Measurements from ENCODE around the gene DACT2.

DACT2 gene

DNA sequence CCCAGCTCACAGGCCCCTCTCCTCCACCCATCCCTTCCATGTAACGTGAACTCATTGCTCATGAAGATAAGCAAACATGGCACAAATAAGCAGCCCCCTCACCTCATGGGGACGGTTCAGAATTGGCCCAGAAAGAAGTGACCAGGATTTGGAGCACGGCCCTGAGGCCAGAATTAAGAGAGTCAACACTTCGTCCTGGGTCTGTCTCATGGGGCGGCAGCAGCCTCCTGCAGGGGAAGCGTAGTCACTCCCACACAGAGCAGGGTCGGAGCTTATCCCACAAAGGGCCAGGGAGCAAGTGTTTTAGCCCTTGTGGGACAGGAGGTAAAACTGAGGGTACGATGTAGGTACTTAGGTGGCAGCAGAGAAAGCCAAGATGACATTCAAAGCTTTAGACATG, 28.6 kb upstream of the DACT2 start:
- DNase-seq, result no peak

DNA sequence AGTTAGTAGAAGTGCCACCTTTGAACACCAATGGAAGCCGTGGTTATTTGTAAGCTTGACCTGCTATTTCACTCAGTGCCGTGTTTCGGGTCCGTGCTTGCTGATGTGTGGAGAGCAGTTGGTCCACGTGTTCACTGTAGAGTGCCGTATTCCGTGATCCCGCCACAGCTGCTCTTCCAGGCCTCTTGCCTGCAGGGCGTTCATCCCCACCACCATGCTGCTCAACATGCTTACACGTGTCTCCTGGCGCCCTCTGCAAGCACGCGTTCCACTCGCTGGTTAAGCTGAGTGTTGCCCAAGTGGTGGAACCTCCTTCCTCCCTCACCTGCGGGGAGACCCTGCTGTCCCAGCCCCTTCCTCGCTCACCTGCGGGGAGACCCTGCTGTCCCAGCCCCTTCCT, 28.0 kb upstream of the DACT2 start:
- DNase-seq, result no peak

DNA sequence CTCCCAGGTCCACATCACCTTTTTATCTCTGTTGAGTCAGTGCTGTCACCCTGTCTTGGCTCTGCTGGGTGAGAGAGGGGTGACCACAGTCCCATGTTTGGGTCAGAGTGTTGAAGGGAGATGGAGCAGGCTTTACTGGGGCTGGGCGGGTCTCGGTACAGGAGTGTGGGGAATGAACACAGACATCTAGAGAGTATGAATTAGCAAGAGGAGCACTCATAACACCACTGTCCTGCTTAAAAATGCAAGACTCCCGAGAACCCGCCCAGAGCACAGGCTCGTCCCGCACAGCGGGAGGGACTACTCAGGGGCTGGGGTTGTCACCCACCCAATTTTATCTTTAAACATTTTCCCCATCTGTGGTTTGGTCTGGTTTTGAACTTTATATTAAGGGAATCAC, 27.5 kb upstream of the DACT2 start:
- no peak for DNase-seq

DNA sequence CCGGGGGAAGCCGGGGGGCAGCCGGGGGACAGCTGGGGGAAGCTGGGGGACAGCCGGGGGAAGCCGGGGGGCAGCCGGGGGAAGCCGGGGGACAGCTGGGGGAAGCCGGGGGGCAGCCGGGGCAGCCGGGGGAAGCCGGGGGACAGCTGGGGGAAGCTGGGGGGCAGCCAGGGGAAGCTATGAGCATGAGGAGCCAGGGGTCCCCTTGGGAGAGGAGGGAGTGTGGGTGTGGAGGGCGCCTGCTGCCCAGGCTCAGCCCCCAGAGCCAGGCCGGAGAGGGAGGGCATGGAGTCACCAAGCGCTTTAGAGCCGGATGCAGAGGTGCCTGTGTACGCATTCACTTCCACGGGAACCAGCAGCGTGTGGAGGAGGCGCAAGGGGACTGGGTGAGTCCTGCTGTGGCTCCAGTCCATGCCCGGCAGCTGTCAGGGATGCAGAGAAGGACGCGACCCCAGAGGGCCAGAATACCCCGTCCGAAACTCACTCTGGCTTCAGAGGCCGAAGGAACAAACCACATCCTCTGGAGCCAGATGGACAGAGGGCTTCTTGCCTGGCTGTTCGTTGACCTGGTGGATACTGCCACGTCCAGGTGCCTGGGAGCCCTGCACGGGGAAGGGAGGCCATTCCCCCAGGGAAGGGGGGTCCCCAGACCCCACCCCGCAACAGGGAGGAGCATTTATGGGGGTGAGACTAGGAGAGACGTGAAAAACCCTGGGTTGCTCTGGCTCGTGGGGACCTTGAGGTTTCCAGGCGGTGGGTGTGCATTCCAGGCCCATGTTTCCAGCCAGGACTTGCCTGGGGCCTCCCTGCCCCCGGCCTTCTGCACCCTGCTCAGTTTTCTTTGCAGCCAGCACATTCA, 26.5 kb upstream of the DACT2 start:
- DNase-seq, result no peak

DNA sequence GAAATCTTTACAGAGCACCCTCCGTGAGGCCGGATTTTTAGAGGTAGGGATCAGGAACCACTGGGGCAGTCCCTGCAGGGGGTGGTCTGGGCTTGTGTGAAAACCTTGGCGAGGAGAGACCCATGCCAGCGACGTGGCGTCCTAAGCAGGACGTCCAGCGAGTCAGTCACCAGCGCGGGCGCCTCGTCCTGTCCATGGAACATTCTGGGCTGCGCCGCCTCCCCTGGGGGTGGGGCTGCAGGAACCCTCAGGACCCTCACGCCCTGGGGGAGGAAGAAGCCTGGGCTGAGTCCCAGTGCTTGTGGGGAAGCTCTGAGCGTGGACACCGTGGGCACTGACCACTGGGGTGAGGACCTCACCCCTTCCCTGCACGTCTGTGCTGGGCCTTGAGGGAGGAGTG, 25.7 kb upstream of the DACT2 start:
- no peak for DNase-seq

DNA sequence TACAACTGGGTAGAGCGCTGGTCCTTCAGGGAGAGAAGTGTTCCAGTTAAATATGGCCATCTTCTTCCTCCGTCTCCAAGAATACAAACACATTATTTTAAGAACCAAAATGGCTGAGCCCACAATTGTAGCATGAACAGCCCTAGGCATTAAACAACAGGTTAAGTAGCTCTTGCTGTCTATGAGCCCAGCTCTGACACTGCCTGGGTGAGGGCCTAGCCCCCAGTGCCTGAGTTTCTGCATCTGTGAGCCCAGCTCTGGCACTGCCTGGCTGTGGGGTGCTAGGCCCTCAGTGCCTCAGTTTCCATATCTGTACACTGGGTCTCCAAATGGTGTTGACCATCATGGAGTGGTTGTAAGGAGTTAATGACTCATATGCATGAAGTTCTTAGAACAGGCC, 24.8 kb upstream of the DACT2 start:
- DNase-seq, result no peak

DNA sequence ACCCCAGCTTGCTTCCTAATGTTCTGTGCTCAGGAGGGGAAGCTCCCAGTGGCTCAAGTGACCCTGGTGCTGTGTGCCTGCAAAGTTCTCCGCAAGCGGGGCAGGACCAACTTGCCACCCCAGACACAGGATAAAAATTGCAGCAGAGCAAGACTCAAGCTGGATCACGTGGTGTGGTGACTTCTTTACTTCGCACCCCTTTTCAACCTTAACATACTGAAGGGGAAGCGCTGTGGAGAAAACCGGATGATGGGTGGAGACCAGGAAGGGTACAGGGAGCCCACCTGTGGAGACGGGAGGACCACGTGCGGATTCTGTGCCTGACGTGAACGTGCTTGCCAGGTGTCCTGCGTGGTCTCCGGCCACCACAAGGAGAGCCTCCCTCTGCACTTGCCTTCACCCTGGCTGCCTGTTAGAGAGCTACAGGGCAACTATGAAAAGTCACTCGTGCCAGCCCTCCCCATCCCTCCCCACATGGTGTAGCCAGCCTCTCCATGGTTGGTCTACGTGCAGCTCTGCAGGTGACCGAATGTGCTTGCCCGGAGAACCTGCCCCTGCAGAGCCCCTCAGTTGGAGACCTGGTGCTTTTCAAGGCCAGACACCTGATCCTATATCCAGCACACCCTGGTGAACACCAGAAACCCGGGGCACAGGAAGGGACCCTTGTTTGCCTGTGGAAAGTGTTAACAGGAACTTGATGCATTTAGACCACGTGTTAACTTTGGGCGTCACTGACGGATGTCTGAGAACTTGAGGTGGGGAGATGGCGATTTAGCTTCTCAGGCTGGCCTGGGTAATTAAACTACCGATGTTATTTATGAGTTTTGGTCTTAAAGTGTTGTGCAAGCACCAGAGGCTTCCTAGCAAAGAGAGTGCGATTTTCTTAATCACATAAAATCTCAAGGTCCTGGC, 23.9 kb upstream of the DACT2 start:
- DNase-seq, result no peak

DNA sequence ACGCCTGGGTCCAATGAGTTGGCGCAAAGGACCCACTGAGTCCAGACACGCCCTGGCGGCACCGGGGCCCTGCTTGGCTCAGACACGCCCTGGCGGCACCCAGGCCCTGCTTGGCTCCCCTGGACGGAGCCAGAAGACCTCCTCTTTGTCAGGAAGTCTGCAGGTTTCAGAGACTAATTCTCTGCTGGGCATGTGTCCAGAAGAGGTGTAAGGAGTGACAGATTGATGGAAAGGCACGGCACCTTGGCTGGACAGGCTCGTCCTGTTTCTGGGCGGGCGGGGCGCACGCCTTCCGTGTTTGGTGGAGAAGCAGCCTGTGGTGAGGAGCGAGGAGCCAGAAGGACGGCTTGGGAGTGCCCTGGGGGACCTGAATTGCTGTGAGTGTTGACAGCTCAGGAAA, 23.1 kb upstream of the DACT2 start:
- no peak for DNase-seq

DNA sequence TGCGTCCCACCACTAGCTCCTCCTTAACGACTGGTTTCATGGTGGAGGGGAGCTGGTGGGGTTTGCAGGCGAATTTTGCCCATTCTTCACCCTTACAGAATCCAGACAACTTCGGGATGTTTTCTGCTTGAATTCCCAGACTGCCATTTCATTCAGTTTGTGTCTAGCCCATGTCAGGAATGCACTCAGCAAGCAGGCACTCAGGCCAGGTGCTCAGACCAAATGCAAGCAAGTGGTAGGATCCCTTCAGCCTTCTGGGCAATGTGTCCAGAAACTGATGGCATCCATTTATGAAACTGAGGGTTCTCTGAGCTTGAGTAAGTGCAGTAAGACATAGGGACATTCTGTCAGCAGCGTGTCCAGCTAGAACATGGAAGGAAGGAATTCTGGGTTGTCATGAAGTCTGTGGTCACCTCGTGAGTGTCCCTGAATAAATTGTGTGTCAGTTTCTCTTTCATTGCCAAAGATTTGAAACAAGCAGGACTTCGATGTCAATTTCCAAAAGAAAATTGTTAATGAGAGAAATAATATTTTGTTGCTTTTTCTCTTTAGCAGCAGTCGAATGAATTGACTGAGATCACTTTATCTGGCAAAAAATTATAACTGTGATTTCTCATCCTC, 21.8 kb upstream of the DACT2 start:
- no peak for DNase-seq

DNA sequence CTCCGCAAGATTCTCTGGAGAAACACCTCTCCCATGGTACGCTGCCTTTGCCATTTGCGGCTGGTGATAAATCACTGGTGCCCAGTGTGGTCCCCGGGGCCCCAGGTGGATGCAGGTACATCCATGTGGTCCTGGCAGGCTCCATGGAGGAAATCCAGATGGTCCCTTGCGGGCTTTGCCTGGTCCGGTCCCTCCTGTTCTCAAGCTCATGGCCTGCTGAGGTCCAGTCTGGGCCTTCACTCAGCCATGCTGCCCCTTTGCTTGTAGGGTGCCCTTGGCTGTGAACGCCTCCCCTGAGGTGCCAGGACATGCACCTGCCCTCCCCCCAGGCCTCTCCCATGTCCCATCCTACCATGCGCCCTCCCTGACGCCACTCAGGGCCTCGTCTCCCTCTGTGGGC, 21.2 kb upstream of the DACT2 start:
- no peak for DNase-seq

DNA sequence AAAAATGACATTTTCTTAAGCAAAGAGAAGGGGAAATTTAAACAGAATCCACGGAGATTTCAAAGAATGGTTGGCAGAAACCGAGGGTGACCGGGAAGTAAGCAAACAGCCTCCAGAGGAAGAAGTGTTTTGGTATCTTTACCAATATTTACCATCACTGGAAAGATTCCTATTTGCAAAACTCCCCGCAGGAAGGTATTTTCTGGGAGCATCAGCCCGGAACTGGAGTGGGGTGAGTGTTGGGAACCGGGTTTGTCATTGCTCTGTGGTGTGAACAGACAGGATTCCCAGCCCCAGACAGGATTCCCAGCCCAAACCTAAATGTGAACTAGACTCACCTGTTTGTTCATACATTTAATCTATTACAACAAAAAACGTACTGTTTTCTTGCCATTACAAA, 19.2 kb upstream of the DACT2 start:
- no peak for DNase-seq

DNA sequence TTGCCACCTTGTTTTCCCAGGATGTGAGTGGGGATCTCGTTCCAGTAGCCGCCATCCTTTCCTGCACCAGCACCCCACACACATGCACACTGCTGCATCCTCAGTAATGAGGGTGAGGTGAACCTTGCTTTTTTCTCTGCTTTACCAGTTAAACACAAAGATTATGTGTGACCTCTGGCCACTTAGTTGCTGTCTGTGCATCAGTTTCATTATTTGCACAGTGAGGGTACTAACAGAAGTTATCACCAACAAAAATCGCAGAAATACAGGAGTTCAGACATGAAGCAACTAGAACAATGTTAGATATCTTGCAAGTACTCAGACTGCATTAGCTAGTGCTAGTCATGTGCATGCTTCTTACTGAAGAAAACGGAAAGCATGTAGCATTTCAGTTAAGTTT, 17.4 kb upstream of the DACT2 start:
- no peak for DNase-seq

DNA sequence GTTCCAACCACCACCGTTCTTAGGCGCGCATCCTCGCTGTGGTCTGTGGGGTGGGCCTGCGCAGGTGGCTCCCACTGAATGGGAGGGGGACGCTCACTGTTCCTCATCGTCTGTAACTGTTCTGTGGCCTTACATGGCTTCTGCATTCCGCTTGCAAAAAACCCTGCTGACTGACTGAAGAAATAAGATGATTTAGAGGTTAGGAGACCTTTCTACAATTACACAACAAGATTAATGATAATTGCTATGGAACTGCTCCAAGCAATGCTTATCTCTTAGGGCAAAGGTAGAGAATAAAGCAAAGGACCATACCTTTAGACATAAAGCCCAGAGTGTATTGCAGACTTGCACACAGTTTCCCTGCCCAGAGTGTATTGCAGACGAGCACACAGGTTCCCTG, 14.4 kb upstream of the DACT2 start:
- no peak for DNase-seq

DNA sequence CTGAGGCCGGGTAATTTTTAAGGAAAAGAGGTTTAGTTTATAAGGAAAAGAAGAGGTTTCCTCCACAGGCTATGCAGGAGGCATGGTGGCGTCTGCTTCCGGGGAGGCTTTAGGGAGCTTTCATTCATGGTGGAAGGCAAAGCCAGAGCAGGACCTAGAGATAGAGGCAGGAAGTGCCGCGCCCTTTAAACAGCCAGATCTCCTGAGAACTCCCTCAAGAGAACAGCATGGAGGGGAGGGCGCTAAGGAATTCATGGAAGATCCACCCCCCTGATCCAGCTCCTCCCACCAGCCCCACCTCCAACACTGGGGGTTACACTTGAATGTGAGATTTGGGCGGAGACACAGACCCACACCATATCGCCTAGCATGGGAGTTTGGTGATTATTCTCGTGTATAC, 13.9 kb upstream of the DACT2 start:
- no peak for DNase-seq

DNA sequence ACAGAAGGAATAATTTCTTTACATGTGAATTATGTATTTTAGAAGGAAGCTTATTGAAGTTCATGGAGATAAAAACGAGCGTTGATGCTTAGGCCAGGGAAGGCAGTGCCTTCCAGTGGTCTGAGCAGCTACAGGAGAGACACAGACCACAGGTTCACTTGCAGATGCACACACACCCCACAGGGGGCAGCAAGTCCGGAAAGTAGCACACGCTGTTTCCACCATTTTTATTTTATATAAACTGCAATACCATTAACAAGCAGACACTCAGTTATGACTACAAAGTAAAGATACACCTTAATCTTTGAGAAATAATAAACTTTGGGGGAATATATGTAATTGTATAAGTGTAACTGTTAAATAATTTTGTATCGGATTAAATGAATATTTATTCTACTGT, 13.5 kb upstream of the DACT2 start:
- no peak for DNase-seq

DNA sequence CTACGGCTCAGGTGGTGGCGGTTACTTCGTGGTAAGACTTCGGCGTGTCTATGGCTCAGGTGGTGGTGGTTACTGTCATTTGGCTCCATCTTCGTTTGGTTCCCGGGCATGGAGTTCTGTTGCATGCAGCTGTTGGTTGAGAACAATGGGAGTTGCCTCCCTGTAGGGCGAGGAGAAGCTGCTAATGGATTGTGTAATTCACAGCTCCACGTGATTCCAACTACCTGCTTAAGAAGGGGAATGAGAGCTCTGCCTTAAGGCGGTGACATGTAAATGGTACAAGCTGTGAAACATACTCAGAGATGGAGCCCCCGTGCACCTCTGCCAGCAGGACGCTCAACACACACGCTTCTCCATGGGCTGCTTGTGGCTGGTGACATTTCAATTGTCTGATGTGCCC, 12.4 kb upstream of the DACT2 start:
- no peak for DNase-seq

DNA sequence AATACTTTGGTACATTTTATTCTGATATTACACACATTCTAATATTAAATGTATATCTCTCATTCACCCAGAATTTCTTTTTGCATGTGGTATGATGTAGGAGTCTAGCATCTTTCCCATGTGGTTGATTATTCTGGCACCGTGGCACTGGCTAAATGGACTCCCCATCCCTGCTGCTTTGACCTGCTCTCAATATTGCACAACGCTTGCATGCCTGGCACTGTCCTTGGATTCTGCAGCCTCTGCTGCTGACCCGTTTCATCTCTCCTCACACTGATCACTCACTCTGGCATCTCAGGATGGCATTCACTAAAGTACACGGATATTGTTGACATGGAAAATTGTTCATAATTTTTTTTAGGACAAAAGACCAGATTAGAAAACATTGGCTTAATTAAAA, 11.5 kb upstream of the DACT2 start:
- no peak for DNase-seq

DNA sequence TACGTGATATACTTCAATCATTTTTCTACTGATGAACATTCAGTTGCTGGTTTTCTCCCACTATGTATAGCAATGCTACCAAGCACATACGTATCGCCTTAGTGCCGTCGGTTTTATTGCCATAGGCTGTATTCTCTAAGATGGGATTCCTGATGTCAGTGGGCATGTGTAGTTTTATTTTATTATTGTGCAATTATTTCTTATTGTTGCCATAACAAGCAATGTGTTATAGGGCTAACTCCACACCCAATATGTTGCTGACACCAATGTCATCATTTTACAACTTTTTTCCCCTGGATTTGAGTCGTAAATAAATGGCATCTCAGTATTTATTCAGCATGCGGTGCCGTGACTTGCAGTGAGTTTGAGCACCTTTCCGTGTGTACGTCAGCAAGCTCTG, 10.8 kb upstream of the DACT2 start:
- no peak for DNase-seq

DNA sequence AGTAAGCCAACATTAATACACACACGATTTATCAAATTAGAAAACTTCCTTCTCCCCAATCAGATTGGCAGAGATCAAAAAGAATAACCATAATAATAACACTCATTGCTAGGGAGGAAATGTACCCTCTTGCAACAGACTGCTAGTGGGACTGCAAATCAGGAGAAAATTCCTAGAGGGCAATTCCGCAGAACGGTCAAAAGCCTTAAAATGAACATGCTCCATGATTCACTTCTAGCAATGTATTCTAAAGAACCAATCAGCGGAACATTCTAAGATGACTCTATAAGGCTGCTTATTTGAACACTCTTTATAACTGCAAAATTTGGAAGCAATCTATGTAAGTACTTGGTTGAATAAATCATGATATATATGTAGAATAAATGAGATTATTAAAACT, 8.5 kb upstream of the DACT2 start:
- DNase-seq, result no peak

DNA sequence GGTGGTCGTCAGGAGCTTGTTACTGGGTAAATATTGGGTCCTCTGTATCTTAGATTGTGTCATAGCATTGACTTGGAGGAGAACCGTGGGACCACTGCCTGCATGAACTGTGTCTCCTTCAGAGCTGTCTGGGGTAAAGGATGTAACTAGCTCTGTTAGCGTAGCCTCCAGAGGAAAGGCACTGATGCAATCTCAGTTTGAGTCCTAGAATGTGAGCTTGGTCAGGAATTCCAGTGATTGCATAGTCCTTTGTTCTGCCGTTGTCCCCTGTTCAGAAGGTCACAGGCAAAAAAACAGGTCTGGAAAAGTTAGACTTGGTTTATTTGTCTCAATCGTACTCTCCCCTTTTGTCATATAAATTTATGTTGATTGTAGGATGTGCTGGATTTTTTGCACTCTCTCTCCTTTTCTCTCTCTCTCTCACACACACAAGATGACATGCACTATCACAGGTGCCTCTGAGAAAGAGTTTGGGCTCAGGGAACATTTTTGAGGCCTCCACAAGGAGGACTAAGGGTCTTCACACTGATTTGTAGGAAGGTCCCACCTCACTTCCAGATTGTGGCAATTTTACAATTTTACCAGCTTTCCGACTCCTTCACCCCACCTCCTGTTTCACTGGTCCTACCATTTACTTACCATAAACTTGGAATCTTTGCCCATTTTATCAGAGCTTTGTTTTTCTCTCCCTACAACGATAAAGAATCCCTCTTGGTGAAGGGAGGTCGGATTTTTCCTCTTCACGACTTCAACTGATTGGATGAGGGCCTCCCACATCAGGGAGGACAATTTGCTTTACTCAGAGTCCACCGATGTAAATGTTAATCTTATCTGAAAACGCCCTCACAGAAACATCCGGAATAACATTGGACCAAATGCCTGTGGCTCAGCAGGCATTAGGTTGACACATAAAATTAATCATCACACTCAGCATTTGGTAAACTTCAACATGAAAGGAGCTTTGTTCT, 7.0 kb upstream of the DACT2 start:
- DNase-seq, result no peak

DNA sequence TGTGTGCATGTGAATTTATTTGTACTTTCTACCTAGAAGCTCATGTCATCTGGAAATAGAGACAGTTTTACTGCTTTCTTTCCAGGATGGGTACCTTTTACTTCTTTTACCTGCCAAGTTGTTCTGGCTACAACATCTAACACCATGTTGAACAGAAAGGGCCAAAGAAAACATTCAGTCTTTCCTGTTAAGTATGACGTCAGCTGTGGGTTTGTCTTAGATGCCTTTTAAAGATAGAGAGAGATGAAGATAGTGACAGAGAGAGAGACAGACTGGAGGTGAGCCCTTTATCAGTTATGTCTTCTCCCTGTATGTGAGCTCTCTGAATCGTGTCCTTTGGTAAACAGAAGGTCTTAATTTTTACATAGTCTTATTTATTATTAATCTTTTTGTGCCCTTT, 3.4 kb upstream of the DACT2 start:
- DNase-seq, result no peak

DNA sequence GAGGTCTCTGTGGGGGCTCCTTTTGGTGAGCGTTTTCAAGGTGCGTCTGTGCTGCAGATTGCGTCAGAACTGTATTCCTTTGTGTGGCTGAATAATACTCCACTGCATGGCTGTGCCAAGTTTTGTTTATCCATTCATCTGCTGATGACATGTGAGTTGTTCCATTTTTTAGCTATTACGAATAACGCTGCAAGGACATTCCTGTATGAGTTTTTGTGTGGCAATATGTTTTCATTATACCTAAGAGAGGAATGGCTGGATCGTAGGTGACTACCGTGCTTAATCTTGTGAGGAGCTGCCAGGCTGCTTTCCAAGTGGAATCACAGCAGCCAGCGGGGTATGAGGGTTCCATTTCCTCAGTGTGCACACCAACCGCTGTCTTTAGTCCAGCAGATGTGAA, 1.1 kb upstream of the DACT2 start:
- no peak for DNase-seq

Data from GDM1 (cell line).